NCI-H1417 (cell line): ENCODE data around the gene PTPRA.
"Not testable (repeated sequence)": the region's sequence is repeated elsewhere in the genome, so short reads cannot be mapped to it uniquely, and the experiment has no call there.

Source experiments
- DNase-seq, 3 experiments: peaks; one replicate each; lab custom pipeline; 2025; lab: John Stamatoyannopoulos, UW

Gene PTPRA

GRCh38 chr20:2995796-2996195 is 122.5 kb downstream of the PTPRA start:
- no peak for DNase-seq

GRCh38 chr20:2998728-2999127 is 125.4 kb downstream of the PTPRA start:
- no peak for DNase-seq

GRCh38 chr20:3000852-3001523 is 127.7 kb downstream of the PTPRA start:
- peak; percentile 42 to 82 (median 58) for DNase-seq

GRCh38 chr20:3003416-3003815 is 130.1 kb downstream of the PTPRA start:
- DNase-seq = no peak

- DNase-seq = peak in 2 of 3 experiments; percentile 15 to 54
Measured at GRCh38 chr20:3010985-3011723, 137.9 kb downstream of the PTPRA start.

GRCh38 chr20:3011752-3012151 is 138.5 kb downstream of the PTPRA start:
- no peak for DNase-seq

GRCh38 chr20:3013771-3014170 is 140.5 kb downstream of the PTPRA start:
- DNase-seq = no peak

- DNase-seq = no peak
Measured at GRCh38 chr20:3014179-3014578, 140.9 kb downstream of the PTPRA start.

GRCh38 chr20:3014662-3015061 is 141.4 kb downstream of the PTPRA start:
- no peak for DNase-seq

GRCh38 chr20:3015302-3015701 is 142.0 kb downstream of the PTPRA start:
- not testable (repeated sequence) for DNase-seq

- no peak for DNase-seq
Measured at GRCh38 chr20:3021327-3021726, 148.0 kb downstream of the PTPRA start.

GRCh38 chr20:3021777-3022176 is 148.5 kb downstream of the PTPRA start:
- DNase-seq = no peak

GRCh38 chr20:3022559-3023490 is 149.5 kb downstream of the PTPRA start:
- DNase-seq = not testable (repeated sequence)

GRCh38 chr20:3027987-3028386 is 154.7 kb downstream of the PTPRA start:
- DNase-seq = no peak

GRCh38 chr20:3031524-3032147 is 158.4 kb downstream of the PTPRA start:
- no peak for DNase-seq

- DNase-seq = no peak
Measured at GRCh38 chr20:3032624-3033023, 159.3 kb downstream of the PTPRA start.

- no peak for DNase-seq
Measured at GRCh38 chr20:3037654-3038053, 164.4 kb downstream of the PTPRA start.

GRCh38 chr20:3038454-3038853 is 165.2 kb downstream of the PTPRA start:
- no peak for DNase-seq

- no peak for DNase-seq
Measured at GRCh38 chr20:3039426-3039825, 166.1 kb downstream of the PTPRA start.

GRCh38 chr20:3040086-3040485 is 166.8 kb downstream of the PTPRA start:
- DNase-seq = no peak

GRCh38 chr20:3041854-3042409 is 168.7 kb downstream of the PTPRA start:
- peak; percentile 39 to 66 (median 62) for DNase-seq

- peak in 2 of 3 experiments; percentile 44 to 62 for DNase-seq
Measured at GRCh38 chr20:3042625-3043024, 169.3 kb downstream of the PTPRA start.
